A673 (cell line): ENCODE measurements around the gene C1orf198.

ENCODE experiments used
- CTCF ChIP-seq: fragments of 300-800, 200-600 bp; sonication (generic); conservative IDR thresholded peaks from 2 replicates; pipeline ENCODE4 v1.5.1; 2017; ENCODE audit warnings: low read depth, mild to moderate bottlenecking, antibody characterized with exemption, low read length, moderate library complexity, mixed read lengths
- EZH2 ChIP-seq: fragments of 200-600 bp; sonication (generic); IDR thresholded peaks from 2 replicates; pipeline ENCODE4 v1.6.1; 2017; ENCODE audit warnings: borderline replicate concordance, low read depth, mild to moderate bottlenecking, mixed read lengths, antibody characterized with exemption, low read length; ENCODE audit not compliant: poor library complexity, severe bottlenecking

DNA sequence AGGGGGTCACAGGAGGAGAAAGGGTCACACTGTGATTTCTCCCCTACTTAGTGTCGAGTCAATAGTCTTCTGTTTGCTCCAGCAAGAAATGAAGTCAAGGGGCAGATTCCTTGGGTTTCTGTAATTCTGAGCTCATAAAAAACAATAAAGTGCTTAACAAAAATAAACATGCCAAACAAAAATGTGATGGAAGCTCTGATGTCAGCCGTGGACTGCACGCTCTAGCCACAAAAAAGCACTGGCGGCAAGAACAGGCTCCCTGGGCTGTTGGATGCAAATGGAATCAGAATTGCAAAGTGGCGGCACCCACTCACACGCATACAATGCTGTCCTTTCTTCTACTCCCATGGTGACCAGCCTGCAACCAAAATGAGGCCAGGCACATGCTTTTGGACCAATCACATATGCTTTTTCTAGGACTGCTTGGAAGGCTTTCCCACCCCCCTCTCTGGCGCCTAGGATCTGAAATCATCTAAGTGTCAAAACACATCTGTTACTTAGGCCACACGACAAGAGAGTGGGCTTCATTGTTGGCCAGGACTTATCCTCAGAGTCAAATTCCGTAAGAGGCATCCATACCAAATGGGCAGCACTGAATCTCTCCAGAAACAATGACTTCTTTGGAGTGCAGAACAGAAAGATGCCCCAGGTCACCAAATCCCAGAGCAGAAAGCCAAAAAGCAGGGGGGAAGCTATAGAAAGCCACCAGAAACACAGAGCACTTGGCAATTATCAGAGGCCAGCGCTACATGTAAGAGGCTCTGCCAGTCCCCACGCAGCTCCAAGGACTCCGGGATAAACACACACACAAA is 9.2 kb downstream of the C1orf198 start:
- TF ChIP-seq CTCF = no peak
- no peak for TF ChIP-seq EZH2
